Lung (tissue), 12 donors: Measurements from ENCODE around the gene NMRAL1. TPM values are rescaled to one million over a fixed set of nuclear protein-coding genes. Genes with fewer than 3 reads are reported as not detected.

Source experiments
- ATAC-seq: fragments of 200-7000 bp; cut with Tn5 transposase; one replicate; pipeline ENCODE4 v1.9.1; 2020; ENCODE audit warnings: moderate number of reproducible peaks; ENCODE audit not compliant: insufficient read depth, low FRiP score
- DNase-seq, 3 donors: peaks; one replicate each; pipeline ENCODE4 v3.0.0-alpha.2; 2013 to 2017
- H3K27ac ChIP-seq, 2 donors: one replicate each; pipeline ENCODE4 v1.5.1; 2013; ENCODE audit warnings: mild to moderate bottlenecking in 2 of 2, moderate library complexity in 2 of 2, control low read depth in 1 of 2, inconsistent platforms in 1 of 2, low read depth in 1 of 2, low read length in 1 of 2
- H3K27me3 ChIP-seq, 3 donors: one replicate each; pipeline ENCODE4 v1.5.1; 2013; ENCODE audit warnings: low read length in 2 of 3; ENCODE audit not compliant: control insufficient read depth in 3 of 3, insufficient read depth in 3 of 3
- H3K36me3 ChIP-seq, 4 donors: one replicate each; pipeline ENCODE4 v1.5.1; 2013; ENCODE audit warnings: low read length in 4 of 4, mild to moderate bottlenecking in 1 of 4, moderate library complexity in 1 of 4; ENCODE audit not compliant: control insufficient read depth in 4 of 4, insufficient read depth in 4 of 4
- H3K4me1 ChIP-seq, 5 donors: one replicate each; pipeline ENCODE4 v1.5.1; 2013; ENCODE audit warnings: low read length in 5 of 5, mild to moderate bottlenecking in 2 of 5, moderate library complexity in 1 of 5; ENCODE audit not compliant: control insufficient read depth in 5 of 5, insufficient read depth in 5 of 5
- H3K4me3 ChIP-seq: one replicate; pipeline ENCODE4 v1.5.1; 2013; ENCODE audit warnings: mild to moderate bottlenecking, control low read depth, moderate library complexity
- H3K9ac ChIP-seq, 2 donors: one replicate each; pipeline ENCODE4 v1.5.1; 2013; ENCODE audit warnings: low read length in 2 of 2, control low read depth in 1 of 2; ENCODE audit not compliant: insufficient read depth in 1 of 2
- H3K9me3 ChIP-seq, 4 donors: one replicate each; pipeline ENCODE4 v1.5.1; 2013; ENCODE audit warnings: low read length in 3 of 4, mild to moderate bottlenecking in 1 of 4, moderate library complexity in 1 of 4; ENCODE audit not compliant: control insufficient read depth in 4 of 4, insufficient read depth in 3 of 4
- WGBS, 2 donors: extraction: QIAGEN DNeasy Blood & Tissue Kit; methylation state at CpG; one replicate each; pipeline ENCODE4 v1.1.7; 2013; 5-methylcytosine and 5-hydroxymethylcytosine counted together
- polyA plus RNA-seq, 2 donors: library from polyadenylated mRNA; stranded (reverse); fragments of 200-250 nt; gene quantifications; one replicate each; pipeline ENCODE4 v1.2.1, GENCODE V29; 2013
- total RNA-seq, 2 donors: library from RNA; depleted of rRNA in 1 of 2; stranded (reverse); fragments of >200 nt in 1 of 2; gene quantifications; one replicate each; pipeline ENCODE4 v1.2.1, GENCODE V29; 2014 to 2021
- TF ChIP-seq, protein P1 (sequence below): IDR thresholded peaks from 2 replicates; pipeline ENCODE4 v1.5.1; 2012; ENCODE audit warnings: mild to moderate bottlenecking; ENCODE audit errors: control extremely low read depth, extremely low read depth
- donor health status: control.
- donor health status: control.
- donor health status: Bipolar disorder and iron deficiency.
- donor health status: healthy.
- donor health status: DM: yes; HTN: yes; CAD: no.

NMRAL1 gene
- total and polyA plus RNA-seq, 4 donors = 23.4 to 57.4 (median 46.8) TPM

DNA sequence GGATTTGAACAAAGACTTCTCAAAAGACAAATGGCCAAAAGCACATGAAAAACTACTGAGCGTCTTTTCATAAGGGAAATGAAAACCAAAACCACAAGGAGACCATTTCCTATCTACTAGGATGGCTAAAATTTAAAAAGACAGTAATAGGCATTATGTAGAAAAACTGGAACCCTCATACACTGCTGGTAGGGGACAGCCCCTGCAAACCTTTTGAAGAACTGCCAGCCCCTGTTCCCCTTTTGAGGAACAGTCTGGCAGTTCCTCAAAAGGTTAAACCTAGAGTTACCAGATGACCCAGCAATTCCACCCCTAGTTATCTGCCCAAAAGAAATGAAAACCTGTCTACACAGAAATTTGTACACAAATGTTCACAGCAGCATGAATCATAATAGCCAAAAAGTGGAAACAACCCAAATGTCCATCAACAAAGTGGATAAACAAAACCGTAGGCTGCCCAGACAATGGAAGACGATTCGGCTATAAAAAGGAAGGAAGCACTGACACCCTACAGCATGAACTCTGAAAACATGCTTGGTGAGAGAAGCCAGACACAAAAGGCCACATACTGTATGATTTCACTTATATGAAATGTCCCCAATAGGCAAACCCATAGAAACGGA is 41.3 kb upstream of the NMRAL1 start:
- peak overlapping the region in 1 of 2 donors; percentile 28 for H3K27ac ChIP-seq
- peaks cover 0 to 12% (median 0%) of the 10 kb centered on the region in 5 donors for H3K4me1 ChIP-seq
- H3K36me3 ChIP-seq = peaks cover 0 to 31% (median 5%) of the 10 kb centered on the region in 4 donors
- no peak overlapping the region for H3K9ac ChIP-seq
- DNase-seq (peak in 2 of 3 donors; percentile 29 to 32), ATAC-seq (no peak)
- H3K4me3 ChIP-seq = no peak overlapping the region
- TF ChIP-seq, protein P1, sequence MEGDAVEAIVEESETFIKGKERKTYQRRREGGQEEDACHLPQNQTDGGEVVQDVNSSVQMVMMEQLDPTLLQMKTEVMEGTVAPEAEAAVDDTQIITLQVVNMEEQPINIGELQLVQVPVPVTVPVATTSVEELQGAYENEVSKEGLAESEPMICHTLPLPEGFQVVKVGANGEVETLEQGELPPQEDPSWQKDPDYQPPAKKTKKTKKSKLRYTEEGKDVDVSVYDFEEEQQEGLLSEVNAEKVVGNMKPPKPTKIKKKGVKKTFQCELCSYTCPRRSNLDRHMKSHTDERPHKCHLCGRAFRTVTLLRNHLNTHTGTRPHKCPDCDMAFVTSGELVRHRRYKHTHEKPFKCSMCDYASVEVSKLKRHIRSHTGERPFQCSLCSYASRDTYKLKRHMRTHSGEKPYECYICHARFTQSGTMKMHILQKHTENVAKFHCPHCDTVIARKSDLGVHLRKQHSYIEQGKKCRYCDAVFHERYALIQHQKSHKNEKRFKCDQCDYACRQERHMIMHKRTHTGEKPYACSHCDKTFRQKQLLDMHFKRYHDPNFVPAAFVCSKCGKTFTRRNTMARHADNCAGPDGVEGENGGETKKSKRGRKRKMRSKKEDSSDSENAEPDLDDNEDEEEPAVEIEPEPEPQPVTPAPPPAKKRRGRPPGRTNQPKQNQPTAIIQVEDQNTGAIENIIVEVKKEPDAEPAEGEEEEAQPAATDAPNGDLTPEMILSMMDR = no peak
- no peaks in the 10 kb centered on the region for H3K27me3 ChIP-seq
- WGBS, 2 donors = 12 to 29% methylated on average over 5 of the region's 5 CpGs
- no peaks in the 10 kb centered on the region for H3K9me3 ChIP-seq

DNA sequence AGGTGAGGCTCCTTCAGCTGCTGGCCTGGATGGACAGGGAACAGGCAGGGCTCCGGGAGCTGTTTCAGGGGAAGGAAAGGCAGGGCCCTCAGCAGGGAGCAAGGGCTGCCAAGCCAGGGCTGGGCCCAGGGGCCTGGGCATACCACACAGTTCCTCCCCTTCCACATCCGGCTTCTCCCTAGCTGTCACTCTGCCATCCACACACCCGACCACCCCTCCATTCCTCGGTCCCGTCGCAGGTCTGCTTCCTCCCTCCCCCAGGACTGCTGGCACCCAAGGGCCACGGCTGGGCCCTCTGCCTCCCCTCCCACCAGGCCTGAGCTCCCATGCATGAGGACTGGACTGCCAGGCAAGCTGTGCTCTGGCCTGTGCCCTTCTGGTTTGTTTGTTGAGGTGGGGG is 40.2 kb upstream of the NMRAL1 start:
- no peaks in the 10 kb centered on the region for H3K9me3 ChIP-seq
- TF ChIP-seq, protein P1 = no peak
- DNase-seq = no peak
- WGBS, 2 donors = 17 to 33% methylated on average over 7 of the region's 7 CpGs
- H3K4me1 ChIP-seq = peaks cover 0 to 12% (median 0%) of the 10 kb centered on the region in 5 donors
- H3K27me3 ChIP-seq = no peaks in the 10 kb centered on the region
- no peak overlapping the region for H3K9ac ChIP-seq
- H3K4me3 ChIP-seq = no peak overlapping the region
- peak overlapping the region; percentile 4 to 21 for H3K27ac ChIP-seq
- H3K36me3 ChIP-seq = peaks cover 4 to 39% (median 10%) of the 10 kb centered on the region in 4 donors
- no peak for ATAC-seq

DNA sequence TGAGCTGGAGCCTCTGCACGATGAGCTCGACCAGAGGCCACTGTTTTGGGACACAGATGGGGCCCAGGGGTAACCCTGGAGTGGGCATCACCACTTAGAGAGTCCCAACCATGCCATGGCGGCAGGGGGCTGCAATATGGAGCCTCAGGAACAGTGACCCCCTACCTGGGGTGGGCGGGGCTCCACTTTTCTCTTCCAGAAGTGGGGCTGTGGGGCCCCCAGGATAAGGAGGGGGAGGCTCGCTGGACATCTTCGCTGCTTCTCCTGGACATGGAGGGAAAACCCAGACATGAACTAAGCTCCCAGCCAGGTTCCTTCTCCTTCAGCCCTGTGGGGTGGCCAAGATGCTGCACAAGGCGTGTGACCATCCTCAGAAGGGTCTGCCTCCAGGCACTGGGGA is 39.5 kb upstream of the NMRAL1 start:
- ATAC-seq (no peak), DNase-seq (no peak)
- peak overlapping the region in 1 of 2 donors; percentile 4 for H3K27ac ChIP-seq
- no peak overlapping the region for H3K4me3 ChIP-seq
- no peaks in the 10 kb centered on the region for H3K27me3 ChIP-seq
- peaks cover 4 to 46% (median 10%) of the 10 kb centered on the region in 4 donors for H3K36me3 ChIP-seq
- 92 to 94% methylated on average over 7 of the region's 7 CpGs for WGBS, 2 donors
- no peak overlapping the region for H3K9ac ChIP-seq
- H3K9me3 ChIP-seq = no peaks in the 10 kb centered on the region
- TF ChIP-seq, protein P1 = no peak
- H3K4me1 ChIP-seq = peaks cover 0 to 12% (median 0%) of the 10 kb centered on the region in 5 donors
